ENCODE measurements around the gene WNK2. TPM values are rescaled to one million over a fixed set of nuclear protein-coding genes. Genes with fewer than 3 reads are reported as not detected.

Gene WNK2
- total RNA-seq, 2 donors from 2014 or later, result 2.6 to 3.8 TPM

GRCh38 chr9:93368437-93368836, 184.5 kb downstream of the WNK2 start:
- ATAC-seq (no peak), DNase-seq (ENCODE audit: low spot score in 2 of 2) (no peak)
- Mint-ChIP-seq H3K27ac (no peak overlapping the region), H3K36me3 (peaks cover 0 to 9% of the 10 kb centered on the region in 2 donors), H3K9me3 (peaks cover 4 to 5% of the 10 kb centered on the region in 2 donors)

GRCh38 chr9:93369686-93370085, 185.7 kb downstream of the WNK2 start:
- Mint-ChIP-seq H3K27ac (no peak overlapping the region), H3K36me3 (no peaks in the 10 kb centered on the region), H3K9me3 (no peaks in the 10 kb centered on the region)
- no peak for DNase-seq (ENCODE audit: low spot score in 2 of 2)
- ATAC-seq, result no peak

Other genes starting within 250 kb of the WNK2 start
- gene FGD3, start 236.6 kb upstream of the WNK2 start, total RNA-seq, result 10 to 100 TPM; 49.7 to 61.0 TPM
- gene SUSD3, start 125.4 kb upstream of the WNK2 start, total RNA-seq, result 10 to 100 TPM; 70.7 to 81.9 TPM
- gene CARD19, start 87.9 kb upstream of the WNK2 start, total RNA-seq, result 10 to 100 TPM; 58.1 to 82.6 TPM
- 10 to 100 TPM; 81.0 to 84.8 TPM for gene NINJ1, start 49.9 kb upstream of the WNK2 start, total RNA-seq